Measurements from ENCODE around the gene BHLHE41. TPM values are rescaled to one million over a fixed set of nuclear protein-coding genes. Genes with fewer than 3 reads are reported as not detected.

Gene BHLHE41
- 5.3 and 6.1 TPM in 2 replicates for total RNA-seq

GRCh38 chr12:26124446-26125399 lies at the start of gene BHLHE41:
TSS of gene BHLHE41 (minus strand) at chr12:26125037. CDS start at chr12:26124779, 258 bp downstream.

Other genes starting within 250 kb of the BHLHE41 start
- 95.3 and 149 TPM in 2 replicates for gene RASSF8, start 166.4 kb downstream of the BHLHE41 start, total RNA-seq
- gene SSPN, start 70.5 kb upstream of the BHLHE41 start, total RNA-seq = 13.3 and 30.8 TPM in 2 replicates